HEK293 (cell line): ENCODE results near the gene GTPBP1.

Experiments used
- CTCF ChIA-PET: fragments of 350-600 bp; formaldehyde crosslinking; extraction: SDS; loops from one replicate; lab custom pipeline; 2021; ENCODE audit warnings: antibody characterized with exemption; lab: Yijun Ruan, JAX
- POLR2A ChIA-PET: fragments of 300-600 bp; formaldehyde crosslinking; extraction: SDS; loops from one replicate; lab custom pipeline; 2020; ENCODE audit warnings: antibody characterized with exemption, inconsistent platforms; lab: Yijun Ruan, JAX
- H3K27ac ChIP-seq: fragments of 200-500 bp; sonication (Bioruptor generic); 2 replicates; pipeline ENCODE4 v1.5.1; 2014; ENCODE audit warnings: low read depth, low read length, control low read depth, inconsistent platforms; ENCODE audit errors: extremely low read depth
- H3K36me3 ChIP-seq, 2 experiments: fragments of 200-500 bp in 1 of 2; sonication (Bioruptor generic) in 1 of 2; 1 replicate in 1 of 2; 2 replicates in 1 of 2; pipeline ENCODE4 v1.5.1; 2014 to 2017; ENCODE audit warnings: inconsistent platforms in 2 of 2, low read length in 2 of 2; ENCODE audit not compliant: control insufficient read depth in 2 of 2, insufficient read depth in 1 of 2
- H3K4me1 ChIP-seq: fragments of 200-500 bp; sonication (Bioruptor generic); 2 replicates; pipeline ENCODE4 v1.5.1; 2014; ENCODE audit warnings: mild to moderate bottlenecking, low read length, inconsistent platforms; ENCODE audit not compliant: control insufficient read depth, insufficient read depth
- H3K4me3 ChIP-seq: 2 replicates; pipeline ENCODE4 v1.5.1; 2011; ENCODE audit warnings: low read depth, mild to moderate bottlenecking, control low read depth, low read length, moderate library complexity
- H3K9me3 ChIP-seq: fragments of 200-500 bp; sonication (Bioruptor generic); 2 replicates; pipeline ENCODE4 v1.5.1; 2014; ENCODE audit warnings: low read depth, low read length, inconsistent platforms; ENCODE audit not compliant: control insufficient read depth, insufficient read depth
- KLF1 ChIP-seq: fragments of 450-650 bp; formaldehyde crosslinking; IDR thresholded peaks from 2 replicates; pipeline ENCODE4 v1.5.1; 2016; ENCODE audit warnings: missing biosample characterization, missing genetic modification characterization
- KLF17 ChIP-seq: fragments of 450-650 bp; formaldehyde crosslinking; IDR thresholded peaks from 2 replicates; pipeline ENCODE4 v1.5.1; 2016; ENCODE audit warnings: missing biosample characterization, missing genetic modification characterization
- KLF9 ChIP-seq: fragments of 450-650 bp; formaldehyde crosslinking; IDR thresholded peaks from 2 replicates; pipeline ENCODE4 v1.5.1; 2016; ENCODE audit warnings: missing biosample characterization, missing genetic modification characterization, low read depth
- OVOL3 ChIP-seq: fragments of 450-650 bp; formaldehyde crosslinking; IDR thresholded peaks from 2 replicates; pipeline ENCODE4 v1.5.1; 2016; ENCODE audit warnings: missing biosample characterization, missing genetic modification characterization
- PATZ1 ChIP-seq: fragments of 450-650 bp; formaldehyde crosslinking; IDR thresholded peaks from 2 replicates; pipeline ENCODE4 v1.5.1; 2016; ENCODE audit warnings: missing biosample characterization, missing genetic modification characterization
- PRDM10 ChIP-seq: fragments of 450-650 bp; formaldehyde crosslinking; IDR thresholded peaks from 2 replicates; pipeline ENCODE4 v1.5.1; 2016; ENCODE audit warnings: missing biosample characterization, missing genetic modification characterization
- PRDM6 ChIP-seq: fragments of 450-650 bp; formaldehyde crosslinking; IDR thresholded peaks from 2 replicates; pipeline ENCODE4 v1.5.1; 2017; ENCODE audit warnings: missing biosample characterization, missing genetic modification characterization
- SCRT2 ChIP-seq: fragments of 450-650 bp; formaldehyde crosslinking; IDR thresholded peaks from 2 replicates; pipeline ENCODE4 v1.5.1; 2016; ENCODE audit warnings: missing biosample characterization, missing genetic modification characterization
- ZEB2 ChIP-seq: fragments of 450-650 bp; formaldehyde crosslinking; IDR thresholded peaks from 2 replicates; pipeline ENCODE4 v1.5.1; 2016; ENCODE audit warnings: missing biosample characterization, missing genetic modification characterization
- ZFHX2 ChIP-seq: fragments of 450-650 bp; formaldehyde crosslinking; conservative IDR thresholded peaks from 2 replicates; pipeline ENCODE4 v1.5.1; 2016; ENCODE audit warnings: missing biosample characterization, missing genetic modification characterization
- ZNF133 ChIP-seq: fragments of 450-650 bp; formaldehyde crosslinking; IDR thresholded peaks from 2 replicates; pipeline ENCODE4 v1.5.1; 2016; ENCODE audit warnings: missing biosample characterization, missing genetic modification characterization
- ZNF2 ChIP-seq: fragments of 450-650 bp; formaldehyde crosslinking; IDR thresholded peaks from 2 replicates; pipeline ENCODE4 v1.5.1; 2016; ENCODE audit warnings: missing biosample characterization, missing genetic modification characterization
- ZNF23 ChIP-seq: fragments of 450-650 bp; formaldehyde crosslinking; IDR thresholded peaks from 2 replicates; pipeline ENCODE4 v1.5.1; 2016; ENCODE audit warnings: missing biosample characterization, missing genetic modification characterization, borderline replicate concordance
- ZNF239 ChIP-seq: fragments of 450-650 bp; formaldehyde crosslinking; IDR thresholded peaks from 2 replicates; pipeline ENCODE4 v1.5.1; 2016; ENCODE audit warnings: missing biosample characterization, missing genetic modification characterization
- ZNF274 ChIP-seq, 2 experiments: fragments of 200-500 bp in 1 of 2; fragments of 450-650 bp in 1 of 2; sonication (Bioruptor generic) in 1 of 2; formaldehyde crosslinking in 1 of 2; IDR thresholded peaks; 2 replicates each; pipeline versions ENCODE4 v1.5.1 to v1.6.1; 2014 to 2016; ENCODE audit warnings: borderline replicate concordance in 1 of 2, inconsistent platforms in 1 of 2, low read length in 1 of 2, missing biosample characterization in 1 of 2, missing genetic modification characterization in 1 of 2
- ZNF335 ChIP-seq: fragments of 450-650 bp; formaldehyde crosslinking; conservative IDR thresholded peaks from 2 replicates; pipeline ENCODE4 v1.5.1; 2016; ENCODE audit warnings: missing biosample characterization, missing genetic modification characterization
- ZNF449 ChIP-seq: fragments of 450-650 bp; formaldehyde crosslinking; IDR thresholded peaks from 2 replicates; pipeline ENCODE4 v1.5.1; 2017; ENCODE audit warnings: missing biosample characterization, mild to moderate bottlenecking, missing genetic modification characterization, moderate library complexity
- ZNF549 ChIP-seq: fragments of 450-650 bp; IDR thresholded peaks from 2 replicates; pipeline ENCODE4 v1.5.1; 2018; ENCODE audit warnings: missing biosample characterization, missing genetic modification characterization, mild to moderate bottlenecking, inconsistent platforms, moderate library complexity
- ZNF561 ChIP-seq: fragments of 450-650 bp; IDR thresholded peaks from 2 replicates; pipeline ENCODE4 v1.5.1; 2018; ENCODE audit warnings: missing biosample characterization, missing genetic modification characterization, borderline replicate concordance
- ZNF654 ChIP-seq: fragments of 450-650 bp; formaldehyde crosslinking; IDR thresholded peaks from 2 replicates; pipeline ENCODE4 v1.5.1; 2016; ENCODE audit warnings: low read depth, missing biosample characterization, missing genetic modification characterization
- ZNF664 ChIP-seq: fragments of 450-650 bp; formaldehyde crosslinking; IDR thresholded peaks from 2 replicates; pipeline ENCODE4 v1.5.1; 2016; ENCODE audit warnings: missing biosample characterization, missing genetic modification characterization
- ZNF776 ChIP-seq: fragments of 450-650 bp; formaldehyde crosslinking; IDR thresholded peaks from 2 replicates; pipeline ENCODE4 v1.5.0; 2017; ENCODE audit warnings: missing biosample characterization, missing genetic modification characterization, borderline replicate concordance
- ZSCAN16 ChIP-seq: fragments of 450-650 bp; formaldehyde crosslinking; IDR thresholded peaks from 2 replicates; pipeline ENCODE4 v1.5.1; 2016; ENCODE audit warnings: missing biosample characterization, missing genetic modification characterization
- ZSCAN5A ChIP-seq: fragments of 450-650 bp; formaldehyde crosslinking; IDR thresholded peaks from 2 replicates; pipeline ENCODE4 v1.5.1; 2016; ENCODE audit warnings: missing biosample characterization, missing genetic modification characterization

The GTPBP1 gene

GRCh38 chr22:38681582-38682335 lies 24.0 kb upstream of the GTPBP1 start, which contains the start of gene TOMM22 (continued):
- peak; percentile 40; the same call in 1 of the 2 replicates for TF ChIP-seq PRDM10 (tag by site-specific recombination)
- no peak for TF ChIP-seq ZNF549 (tag by site-specific recombination)
- TF ChIP-seq KLF17 (tag by site-specific recombination): peak; percentile 93
- TF ChIP-seq ZNF2 (tag by site-specific recombination): peak; percentile 96
- 0 out of 2 replicates have a peak, but pooled peaks have one; percentile 62 for TF ChIP-seq ZNF239 (tag by site-specific recombination)
- TF ChIP-seq ZNF664: peak; percentile 43; the same call in 1 of the 2 replicates
- peak; percentile 78; the same call in 1 of the 2 replicates for TF ChIP-seq ZNF561 (tag by site-specific recombination)
- TF ChIP-seq ZNF776 (tag by site-specific recombination): no peak
- peak; percentile 66 for TF ChIP-seq PATZ1 (tag by site-specific recombination)
- peak; percentile 85 for TF ChIP-seq KLF9 (tag by site-specific recombination)

GRCh38 chr22:38684895-38685294 lies 20.8 kb upstream of the GTPBP1 start:
- POLR2A ChIA-PET: no interaction called here

GRCh38 chr22:38685761-38686160 lies 20.0 kb upstream of the GTPBP1 start:
- Histone ChIP-seq H3K4me3 (no peak overlapping the region), H3K36me3 (peaks cover 42 to 80% of the 10 kb centered on the region in 2 experiments), H3K27ac (no peak overlapping the region), H3K9me3 (no peaks in the 10 kb centered on the region), H3K4me1 (no peaks in the 10 kb centered on the region)
- POLR2A ChIA-PET: interaction anchor here (0.5 to 1.0 kb wide), 3 partner anchors 11 to 486 kb away, joined by 3 to 5 read pairs (median 3); no protein-coding TSS in a partner anchor
- CTCF ChIA-PET: no interaction called here
- TF ChIP-seq PRDM6: no peak
- no peak for TF ChIP-seq ZFHX2 (tag by site-specific recombination)
- no peak for TF ChIP-seq ZNF2 (tag by site-specific recombination)
- TF ChIP-seq SCRT2 (tag by site-specific recombination): no peak
- no peak for TF ChIP-seq ZNF449 (tag by site-specific recombination)
- TF ChIP-seq ZNF23 (tag by site-specific recombination): no peak
- TF ChIP-seq ZNF654 (tag by site-specific recombination): no peak
- TF ChIP-seq ZSCAN5A (tag by site-specific recombination): no peak
- no peak for TF ChIP-seq ZEB2 (tag by site-specific recombination)

More at GRCh38 chr22:38684895-38685294, 20.8 kb upstream of the GTPBP1 start:
- Histone ChIP-seq H3K36me3 (peaks cover 34 to 73% of the 10 kb centered on the region in 2 experiments), H3K27ac (no peak overlapping the region), H3K4me3 (no peak overlapping the region), H3K4me1 (no peaks in the 10 kb centered on the region), H3K9me3 (no peaks in the 10 kb centered on the region)
- CTCF ChIA-PET: no interaction called here
- no peak for TF ChIP-seq ZNF133 (tag by site-specific recombination)
- no peak for TF ChIP-seq ZSCAN16 (tag by site-specific recombination)
- no peak for TF ChIP-seq ZNF274 (IDR thresholded peaks at IDR 0.05; ENCODE audit: low read length)
- TF ChIP-seq ZNF274 (tag by site-specific recombination; IDR thresholded peaks at IDR 0.05; ENCODE audit: borderline replicate concordance): no peak
- peak; percentile 82 for TF ChIP-seq KLF1 (tag by site-specific recombination)
- TF ChIP-seq ZNF335 (tag by site-specific recombination): no peak
- TF ChIP-seq OVOL3 (tag by site-specific recombination): no peak
